GM21723 (cell line): Measurements from ENCODE around the gene PDIA3.
A peak's percentile ranks its signal among the peaks of the same experiment; 100 is the strongest.
"Not testable (repeated sequence)": the region's sequence is repeated elsewhere in the genome, so short reads cannot be mapped to it uniquely, and the experiment has no call there.

Source experiments
- ATAC-seq: cut with Tn5 transposase; IDR thresholded peaks from one replicate; pipeline ENCODE4 v1.9.1; 2021; ENCODE audit warnings: mild to moderate bottlenecking, moderate library complexity; ENCODE audit not compliant: unreplicated experiment

PDIA3 gene

DNA sequence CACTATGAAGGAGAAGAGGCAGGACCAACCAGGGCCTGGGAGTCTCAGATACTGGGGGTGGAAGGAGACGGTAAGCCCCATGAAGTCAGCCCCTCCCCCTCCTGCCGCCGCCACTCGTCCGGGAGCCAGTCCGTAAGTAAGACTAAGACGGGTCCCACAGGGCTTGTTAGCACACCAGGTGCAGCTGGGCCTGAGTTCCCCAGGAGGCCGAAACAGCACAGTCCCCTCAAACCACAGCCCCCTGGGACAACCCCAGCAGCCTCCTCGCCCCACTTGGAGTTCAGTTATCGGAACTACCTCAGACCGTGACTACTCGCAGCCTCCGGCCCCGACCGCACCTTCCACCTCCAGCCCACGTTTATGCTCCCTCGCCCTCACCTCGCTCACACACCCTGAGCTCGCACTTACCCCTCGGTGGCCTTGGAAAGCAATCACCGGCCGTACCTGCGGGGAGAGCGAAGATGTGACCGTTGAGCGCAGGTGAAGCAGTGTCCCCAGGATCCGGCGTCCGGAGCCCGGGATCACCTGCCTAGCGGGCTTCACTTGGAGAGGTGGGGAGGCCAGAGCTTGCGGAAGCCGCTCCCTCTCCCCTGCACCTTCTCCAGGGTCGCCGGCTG, 30.0 kb downstream of the PDIA3 start:
- ATAC-seq = peak; percentile 67

DNA sequence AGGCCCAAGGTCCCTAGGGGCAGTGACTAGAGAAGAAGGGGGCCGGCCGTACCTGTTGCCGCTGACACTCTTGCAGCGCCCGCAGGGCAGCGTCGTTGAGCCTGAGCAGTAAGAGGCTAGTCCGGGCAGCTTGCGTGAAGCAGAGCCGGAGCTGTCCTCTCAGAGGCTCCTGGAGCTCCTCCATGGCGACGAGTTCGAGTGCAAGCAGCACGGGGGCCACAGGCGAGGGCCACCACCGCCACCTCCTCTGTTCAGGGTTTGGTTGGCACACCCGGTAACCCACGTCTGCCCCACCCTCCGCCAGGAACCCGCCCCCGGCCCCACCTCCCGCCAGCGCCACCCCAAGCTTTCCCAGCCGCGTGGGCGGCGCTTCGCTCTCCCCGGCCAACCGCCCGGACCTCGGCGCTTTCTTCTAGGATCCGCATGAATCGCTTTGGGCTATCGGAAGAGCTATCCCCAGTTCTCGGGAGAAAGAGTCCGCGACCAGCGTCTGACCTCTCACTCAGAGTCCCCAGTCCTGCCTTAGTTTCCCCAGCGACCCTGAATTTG, 30.6 kb downstream of the PDIA3 start, which contains the start of gene ELL3:
TSS of gene ELL3 (minus strand) at position 249 of the 549 bp plus-strand sequence. CDS start at position 184, 65 bp downstream.
- peak; percentile 35 for ATAC-seq

DNA sequence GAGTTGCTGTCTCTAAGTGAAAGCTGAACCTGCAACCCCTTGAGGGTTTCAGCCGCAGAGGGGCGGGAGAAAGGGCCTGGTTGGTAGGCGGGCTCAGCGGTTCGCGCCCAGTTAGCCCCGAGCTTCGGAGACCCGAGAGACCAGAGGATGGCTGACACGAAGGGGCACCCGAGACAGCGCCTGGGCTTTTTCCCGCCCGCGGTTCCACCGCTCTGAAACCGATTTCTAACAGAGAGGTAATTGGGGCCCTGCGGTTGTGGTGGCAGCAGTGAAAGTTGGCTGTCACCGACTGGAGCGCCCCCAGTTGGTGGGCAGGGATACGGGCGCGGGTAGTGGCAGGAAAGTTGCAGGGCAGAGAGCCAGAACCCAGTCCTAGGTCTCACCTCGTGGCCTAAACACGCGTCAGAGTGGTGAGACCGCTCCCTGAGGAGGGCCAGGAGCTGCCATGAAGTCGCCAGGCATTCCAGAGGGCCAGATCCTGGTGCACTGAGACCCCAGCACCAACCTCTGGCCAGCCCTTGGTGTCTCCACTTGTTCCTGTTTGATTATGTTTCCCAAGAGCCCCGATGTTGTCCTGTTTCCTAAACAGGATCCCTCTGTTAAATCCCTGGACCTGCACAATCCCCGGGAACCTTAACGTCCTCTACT, 31.2 kb downstream of the PDIA3 start:
- ATAC-seq = peak; percentile 57

DNA sequence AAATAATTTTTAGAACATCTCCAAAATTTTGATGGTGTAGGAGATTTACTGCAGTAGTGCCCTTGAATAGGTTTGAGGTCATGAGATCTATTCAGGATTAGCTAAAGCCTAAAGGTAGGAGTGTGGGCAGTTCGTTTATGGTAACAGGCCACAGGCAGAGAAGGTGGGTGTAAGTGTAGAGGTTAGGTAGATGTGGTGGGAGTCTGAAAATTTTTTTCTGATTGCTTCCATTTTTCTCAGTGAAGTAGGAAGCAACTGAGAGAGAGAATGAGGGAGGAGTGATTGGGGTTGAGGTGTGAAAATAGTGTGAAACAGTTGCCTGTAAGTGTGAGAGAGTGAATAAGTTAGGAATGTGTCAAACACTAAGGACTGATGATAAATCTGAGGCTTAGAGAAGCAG, 32.8 kb downstream of the PDIA3 start:
- no peak for ATAC-seq

DNA sequence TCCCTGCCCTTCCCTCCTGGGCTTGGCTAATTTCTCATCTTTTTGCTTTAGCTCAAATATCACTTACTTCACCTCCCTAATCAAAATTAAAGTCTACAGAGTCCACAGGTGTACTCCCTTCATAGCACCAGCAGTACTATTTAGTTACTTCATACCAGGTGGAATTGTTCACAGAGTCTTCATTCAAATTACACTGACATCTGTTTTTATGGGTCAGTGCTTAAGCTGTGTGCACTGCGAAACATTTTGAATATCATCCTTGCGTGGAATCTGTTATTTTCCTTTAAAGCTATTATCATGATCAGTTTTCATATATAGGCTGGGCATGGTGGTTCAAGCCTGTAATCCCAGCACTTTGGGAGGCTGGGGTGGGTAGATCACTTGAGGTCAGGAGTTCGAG, 43.2 kb downstream of the PDIA3 start:
- no peak for ATAC-seq

DNA sequence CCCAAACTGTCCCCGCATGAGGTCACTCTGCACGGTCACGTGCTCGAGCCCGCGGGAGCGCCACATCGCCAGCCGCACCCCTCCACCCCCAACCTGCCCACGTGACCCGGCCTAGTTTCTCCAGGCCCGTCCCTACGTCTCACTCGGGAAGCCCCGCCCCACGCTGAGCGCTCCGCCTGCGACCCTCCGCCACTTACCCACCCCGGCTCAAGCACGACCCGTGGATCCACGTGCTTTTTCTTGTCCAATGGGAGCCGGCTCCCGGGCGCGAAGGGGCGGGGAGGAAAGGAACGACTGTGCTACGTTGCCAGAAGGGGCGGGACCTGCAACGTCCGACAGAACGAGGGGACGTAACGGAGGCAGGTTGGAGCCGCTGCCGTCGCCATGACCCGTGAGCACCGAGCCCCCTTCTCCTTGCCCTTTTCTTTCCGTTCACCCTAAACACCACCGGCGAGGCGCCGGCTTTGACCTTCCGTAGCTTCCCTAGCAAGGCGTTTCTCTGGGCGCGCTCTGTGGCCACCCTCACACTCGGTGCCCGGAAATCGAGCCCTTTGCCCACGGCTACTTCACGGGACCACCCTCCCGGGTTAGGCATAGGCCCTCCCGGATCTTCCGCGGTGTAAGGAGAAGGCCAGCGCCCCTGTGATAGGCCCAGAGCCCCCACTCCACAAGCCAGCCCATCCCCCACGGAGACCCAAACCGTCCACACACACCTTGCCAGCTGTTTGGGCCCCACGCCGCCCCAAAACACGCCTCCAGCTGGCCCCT, 45.9 kb downstream of the PDIA3 start, which contains the start of gene SERF2:
TSS of gene SERF2 (plus strand) at position 328 of the 768 bp plus-strand sequence. CDS start at position 385, 57 bp downstream.
- peak; percentile 80 for ATAC-seq

DNA sequence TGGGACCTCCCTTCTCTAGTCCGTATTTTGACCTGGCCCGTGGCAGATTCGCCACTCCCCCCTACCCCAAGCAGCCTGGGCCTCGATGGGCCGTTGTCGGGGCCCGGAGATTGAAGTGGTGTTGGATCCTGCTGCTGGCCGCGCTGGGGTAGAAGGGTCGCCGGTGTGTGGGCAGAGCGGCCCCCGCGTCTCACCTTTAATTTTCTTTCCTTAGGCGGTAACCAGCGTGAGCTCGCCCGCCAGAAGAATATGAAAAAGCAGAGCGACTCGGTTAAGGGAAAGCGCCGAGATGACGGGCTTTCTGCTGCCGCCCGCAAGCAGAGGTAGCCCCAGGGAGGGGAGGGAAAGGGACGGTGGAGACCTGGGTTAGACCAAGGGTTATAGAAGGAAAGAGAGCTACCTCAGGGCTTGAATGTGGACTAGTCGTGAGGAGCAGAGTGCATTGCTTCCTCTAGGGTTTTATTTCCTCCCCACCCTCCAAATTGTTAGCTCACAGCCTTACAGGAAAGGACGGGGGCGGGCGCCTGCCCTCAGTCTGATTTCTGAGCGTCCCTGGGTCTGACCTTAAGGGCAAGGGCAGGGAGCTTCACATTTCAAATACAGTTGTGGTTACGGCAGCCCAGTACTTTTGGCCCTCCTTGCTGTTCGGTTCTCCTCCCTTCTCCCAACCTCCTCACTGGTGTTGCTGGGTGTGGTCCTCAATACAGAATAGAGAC, 46.7 kb downstream of the PDIA3 start:
- ATAC-seq = no peak

DNA sequence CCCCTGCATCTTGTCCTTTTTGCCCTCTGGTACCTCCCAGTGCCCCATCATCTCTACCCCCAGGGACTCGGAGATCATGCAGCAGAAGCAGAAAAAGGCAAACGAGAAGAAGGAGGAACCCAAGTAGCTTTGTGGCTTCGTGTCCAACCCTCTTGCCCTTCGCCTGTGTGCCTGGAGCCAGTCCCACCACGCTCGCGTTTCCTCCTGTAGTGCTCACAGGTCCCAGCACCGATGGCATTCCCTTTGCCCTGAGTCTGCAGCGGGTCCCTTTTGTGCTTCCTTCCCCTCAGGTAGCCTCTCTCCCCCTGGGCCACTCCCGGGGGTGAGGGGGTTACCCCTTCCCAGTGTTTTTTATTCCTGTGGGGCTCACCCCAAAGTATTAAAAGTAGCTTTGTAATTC, 47.4 kb downstream of the PDIA3 start:
- ATAC-seq = no peak

DNA sequence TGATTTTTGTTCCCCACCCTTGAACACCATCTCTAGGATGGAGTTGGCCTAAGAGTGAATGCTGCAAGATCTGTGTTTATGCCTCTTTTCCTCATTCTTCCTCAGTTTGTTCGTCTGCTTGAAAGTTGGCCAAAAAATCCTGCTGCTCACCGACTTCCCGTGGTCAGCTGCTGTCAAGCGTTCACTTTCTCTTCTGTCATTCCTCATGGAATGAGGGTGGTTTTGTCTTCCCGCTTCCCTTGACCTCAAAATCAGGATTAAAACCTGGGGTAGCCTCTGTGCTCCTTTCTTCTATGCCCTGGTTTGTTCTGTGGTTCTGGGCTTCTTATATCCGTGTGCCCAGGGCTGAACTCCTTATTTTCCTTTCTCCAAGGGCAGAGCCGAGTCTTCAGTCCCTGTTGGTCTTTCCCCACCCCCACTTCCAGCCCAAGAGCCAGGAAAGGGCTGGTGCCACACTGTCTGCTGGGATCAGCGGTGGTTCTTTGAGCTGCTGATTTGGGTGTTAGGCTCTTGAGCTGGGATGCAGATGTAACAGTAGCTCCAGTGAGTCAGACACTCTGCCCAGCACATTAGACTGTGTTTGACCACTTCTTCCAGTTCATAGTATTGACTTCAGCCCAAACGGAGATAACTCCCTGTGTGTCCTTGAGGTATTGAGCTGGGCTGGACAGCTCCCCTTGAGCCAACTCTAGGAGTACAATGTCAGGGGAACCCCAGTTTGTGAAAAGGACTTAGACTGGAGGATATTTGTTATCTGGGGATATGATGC, 48.2 kb downstream of the PDIA3 start:
- ATAC-seq = no peak

DNA sequence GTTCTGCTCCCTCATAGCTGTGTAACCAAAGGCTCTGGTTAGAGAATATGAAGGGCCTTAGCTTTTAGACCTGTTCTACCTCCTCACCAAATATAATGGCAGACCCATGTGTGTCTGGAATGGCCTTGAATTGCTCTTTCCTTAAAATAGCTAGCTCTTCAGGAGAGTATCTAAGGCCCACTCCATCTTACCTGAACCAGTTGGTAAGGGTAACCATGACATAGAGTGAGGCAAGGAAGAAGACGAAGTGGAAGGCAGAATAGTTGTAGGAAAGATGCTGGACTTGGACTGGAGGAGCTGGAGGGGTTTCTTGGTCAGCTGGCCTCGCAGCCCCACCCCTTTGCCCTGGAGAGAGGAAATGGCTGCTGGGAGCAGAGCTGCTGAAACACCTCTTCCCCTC, 49.0 kb downstream of the PDIA3 start:
- ATAC-seq = no peak

DNA sequence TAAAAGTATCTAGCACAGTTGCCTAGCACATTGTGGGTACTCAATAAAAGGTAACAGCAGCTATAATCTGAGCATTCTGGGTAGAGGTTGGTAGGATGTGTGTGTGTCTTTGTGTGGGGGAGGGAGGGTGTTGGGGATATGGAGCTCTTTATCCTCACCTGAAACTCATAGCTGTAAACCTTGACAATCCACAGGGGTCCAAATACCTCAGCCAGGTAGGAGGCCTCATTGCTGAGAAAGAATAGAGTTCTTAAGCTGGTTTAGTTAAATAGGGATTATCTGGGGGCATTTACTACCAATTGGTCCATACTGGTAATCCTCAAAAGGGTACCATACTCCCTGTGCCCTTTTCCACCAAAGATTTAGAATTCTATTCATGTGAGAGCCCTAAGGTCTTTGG, 49.8 kb downstream of the PDIA3 start:
- no peak for ATAC-seq

DNA sequence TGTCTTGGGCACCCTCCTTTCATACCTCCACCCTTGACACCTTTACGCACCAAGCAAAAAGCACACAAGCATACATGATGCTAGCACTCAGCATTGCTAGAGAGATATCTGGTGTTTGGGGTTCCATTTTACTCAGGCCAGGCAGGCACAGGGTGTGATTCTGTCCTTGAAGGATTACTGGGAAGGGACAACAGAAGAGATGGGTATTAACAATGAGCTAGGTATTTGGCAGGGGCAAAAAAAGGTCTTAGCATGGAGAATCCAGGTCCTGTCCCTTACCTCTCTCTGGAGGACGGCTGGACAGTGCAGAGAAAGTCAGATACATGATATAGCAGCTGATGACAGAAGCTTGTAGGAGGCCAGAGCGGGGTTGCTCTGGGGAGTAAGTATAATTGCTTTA, 50.3 kb downstream of the PDIA3 start:
- ATAC-seq = no peak

DNA sequence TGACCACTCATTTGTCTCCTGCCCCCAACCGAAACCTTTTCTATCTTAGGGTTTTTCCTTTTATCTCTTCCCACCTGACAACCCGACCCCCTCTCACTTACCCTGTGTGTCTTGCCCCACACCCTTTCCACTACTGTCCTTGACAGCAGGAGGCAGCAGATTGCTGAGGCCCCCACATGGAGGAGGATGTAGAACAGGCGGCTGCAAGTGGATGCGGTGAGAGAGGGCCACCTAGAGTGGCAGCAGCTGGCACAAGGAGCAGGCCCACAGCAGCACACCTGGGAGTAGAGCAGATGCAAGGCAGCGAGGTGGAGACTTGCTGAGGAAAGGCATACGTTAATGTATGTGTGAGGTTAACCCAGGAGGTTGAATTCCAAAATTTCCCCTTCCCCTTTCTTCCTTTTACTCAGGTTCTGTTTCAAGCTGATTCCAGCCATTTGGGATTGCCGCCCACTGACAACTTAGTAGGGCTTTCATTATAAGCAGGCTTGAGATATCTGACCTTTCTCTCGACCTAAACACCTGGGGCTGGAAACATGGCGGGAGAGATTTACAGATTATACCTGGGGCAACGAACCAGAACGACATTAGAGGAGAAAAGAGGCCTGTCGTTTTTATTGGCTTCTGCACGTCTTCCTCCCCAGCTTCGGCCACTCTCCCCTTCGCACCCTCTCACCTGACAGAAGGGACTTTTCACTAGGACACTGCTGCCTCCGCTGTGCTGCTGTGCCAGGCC, 53.1 kb downstream of the PDIA3 start:
- no peak for ATAC-seq

DNA sequence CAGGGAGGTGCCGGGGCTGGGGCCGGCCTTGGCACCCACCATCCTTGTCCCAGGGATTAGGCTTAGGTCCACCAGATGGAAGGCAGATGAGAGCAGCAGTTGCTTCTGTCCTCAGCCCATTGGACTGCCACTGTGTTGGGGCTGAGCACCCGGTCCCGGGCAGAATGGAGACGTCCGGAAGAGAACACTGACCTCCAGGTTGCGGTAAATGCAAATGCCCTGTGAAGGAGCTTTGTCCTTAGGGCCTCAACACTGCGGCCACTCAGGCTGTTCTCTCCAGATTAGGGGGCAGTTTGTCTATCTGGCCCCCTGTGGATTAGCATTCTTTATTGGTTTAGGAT, 53.7 kb downstream of the PDIA3 start, which contains the start of gene SERINC4:
TSS of gene SERINC4 (minus strand) at position 276 of the 341 bp plus-strand sequence. CDS start at position 42, 234 bp downstream.
- ATAC-seq = no peak

DNA sequence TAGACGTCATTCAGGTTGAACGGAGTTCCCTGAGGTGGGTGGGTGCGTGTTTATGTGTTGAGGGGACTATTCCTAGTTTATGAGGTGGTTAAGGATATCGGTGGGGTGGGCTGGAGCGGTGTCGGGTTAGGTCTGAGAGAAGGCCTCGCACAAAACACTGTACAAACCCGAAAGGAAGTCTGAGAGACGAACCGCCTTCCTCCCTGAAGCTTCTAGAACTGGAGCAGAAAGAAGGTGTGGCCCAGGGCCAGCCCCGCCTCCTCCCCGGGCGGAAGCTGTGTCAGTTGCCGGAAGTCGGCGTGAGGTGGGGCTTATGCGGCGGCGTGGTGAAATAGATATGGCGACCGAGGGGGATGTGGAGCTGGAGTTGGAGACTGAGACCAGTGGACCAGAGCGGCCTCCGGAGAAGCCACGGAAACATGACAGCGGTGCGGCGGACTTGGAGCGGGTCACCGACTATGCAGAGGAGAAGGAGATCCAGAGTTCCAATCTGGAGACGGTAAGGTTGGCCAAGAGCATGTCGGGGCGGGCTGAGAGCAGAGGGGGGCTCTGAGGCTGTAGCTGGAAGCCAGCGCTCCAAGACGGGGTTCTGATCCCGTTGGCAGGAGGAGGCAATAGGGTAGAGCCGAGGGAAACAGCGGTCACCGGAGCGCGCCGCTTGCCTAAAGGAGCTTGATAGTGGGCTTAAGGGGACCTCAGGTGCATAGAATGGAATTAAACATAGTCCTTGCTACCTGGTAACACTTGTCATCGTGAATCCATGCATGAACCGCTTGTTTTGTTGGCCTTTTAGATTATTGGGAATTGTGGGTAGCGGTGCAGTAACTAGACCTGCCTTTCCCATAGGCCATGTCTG, 54.3 kb downstream of the PDIA3 start, which contains the start of gene HYPK:
TSS of gene HYPK (plus strand) at position 314 of the 856 bp plus-strand sequence. CDS start at position 338, 24 bp downstream.
- ATAC-seq = peak; percentile 84

DNA sequence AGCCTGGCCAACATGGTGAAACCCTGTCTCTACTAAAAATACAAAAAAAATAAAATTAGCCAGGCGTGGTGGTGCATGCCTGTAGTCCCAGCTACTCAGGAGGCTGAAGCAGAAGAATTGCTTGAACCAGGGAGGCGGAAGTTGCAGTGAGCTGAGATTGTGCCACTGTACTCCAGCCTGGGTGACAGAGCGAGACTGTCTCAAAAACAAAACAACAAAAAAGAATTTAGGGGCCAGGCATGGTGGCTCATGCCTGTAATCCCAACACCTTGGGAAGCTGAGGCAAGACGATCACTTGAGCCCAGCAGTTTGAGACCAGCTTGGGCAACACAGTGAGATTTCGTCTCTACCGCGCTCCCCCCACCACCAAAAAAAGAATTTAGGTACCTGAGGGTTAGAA, 56.4 kb downstream of the PDIA3 start:
- not testable (repeated sequence) for ATAC-seq

DNA sequence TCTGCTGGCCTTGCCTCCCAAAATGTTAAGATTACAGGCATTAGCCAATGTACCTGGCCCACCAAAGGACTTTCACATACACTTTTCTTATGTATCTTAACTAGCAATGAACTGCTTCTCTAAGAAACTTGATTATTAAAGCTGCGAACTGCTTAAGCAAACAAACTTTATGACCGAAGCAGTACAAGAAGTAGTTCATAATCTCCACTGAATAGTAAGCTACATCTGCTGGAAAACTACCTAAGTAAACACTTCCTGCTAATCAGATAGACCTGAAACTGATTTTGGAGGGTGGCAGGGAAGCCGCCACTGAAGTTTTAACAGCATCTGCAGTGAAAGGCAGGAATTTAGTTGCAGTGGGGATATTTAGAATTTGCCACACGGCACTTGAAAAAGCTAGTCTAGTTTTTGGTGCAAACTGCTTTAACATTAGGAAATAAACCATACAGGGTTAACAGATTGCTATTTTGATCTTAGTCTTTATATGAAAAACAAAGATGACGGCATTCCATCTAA, 62.3 kb downstream of the PDIA3 start:
- ATAC-seq = no peak
